WTC11 (cell line): ENCODE results near the gene TMEM151A. TPM values are rescaled to one million over a fixed set of nuclear protein-coding genes. Genes with fewer than 3 reads are reported as not detected.

Experiments used
- ATAC-seq: fragments of 200-7000 bp; cut with Tn5 transposase; 2 replicates; pipeline ENCODE4 v1.10.0; 2021; ENCODE audit warnings: mild to moderate bottlenecking, moderate library complexity
- CTCF ChIA-PET: fragments of 300-600 bp; sonication (Branson Sonifier 250); formaldehyde crosslinking; loops from one replicate; lab custom pipeline; 2021; ENCODE audit warnings: antibody characterized with exemption; lab: Charles Lee
- POLR2A ChIA-PET: fragments of 350-600 bp; sonication (Branson Sonifier 250); formaldehyde crosslinking; loops from one replicate; lab custom pipeline; 2021; ENCODE audit warnings: antibody characterized with exemption; lab: Charles Lee
- DNase-seq: peaks from one replicate; pipeline ENCODE4 v3.0.0; 2021; ENCODE audit warnings: low spot score
- H3K27ac Mint-ChIP-seq: 2 replicates; pipeline ENCODE4 v1.8.0; 2021; ENCODE audit warnings: mixed read lengths
- H3K27me3 Mint-ChIP-seq: 2 replicates; pipeline ENCODE4 v1.8.0; 2021; ENCODE audit warnings: low read depth, mild to moderate bottlenecking, moderate library complexity, mixed read lengths
- H3K36me3 Mint-ChIP-seq: 2 replicates; pipeline ENCODE4 v1.8.0; 2021; ENCODE audit warnings: mixed read lengths
- H3K4me1 Mint-ChIP-seq: 2 replicates; pipeline ENCODE4 v1.8.0; 2022; ENCODE audit warnings: mixed read lengths
- H3K4me3 Mint-ChIP-seq: 2 replicates; pipeline ENCODE4 v1.8.0; 2021; ENCODE audit warnings: mild to moderate bottlenecking, moderate library complexity, mixed read lengths
- H3K9me3 Mint-ChIP-seq: 2 replicates; pipeline ENCODE4 v1.8.0; 2021; ENCODE audit warnings: mixed read lengths
- CBFB ChIP-seq: sonication (generic); formaldehyde crosslinking; IDR thresholded peaks from 2 replicates; pipeline ENCODE4 v1.8.1; 2022; ENCODE audit warnings: mild to moderate bottlenecking, low read depth, missing genetic modification reagents
- CREB1 ChIP-seq: sonication (generic); formaldehyde crosslinking; IDR thresholded peaks from 2 replicates; pipeline ENCODE4 v1.8.0; 2023; ENCODE audit warnings: mild to moderate bottlenecking, missing genetic modification reagents
- NFE2L1 ChIP-seq: sonication (generic); formaldehyde crosslinking; IDR thresholded peaks from 2 replicates; pipeline ENCODE4 v1.8.1; 2023; ENCODE audit warnings: missing genetic modification reagents
- RORB ChIP-seq: fragments of 250-450 bp; sonication (Bioruptor Pico); IDR thresholded peaks from 2 replicates; pipeline ENCODE4 v1.9.0; 2021; ENCODE audit warnings: mild to moderate bottlenecking
- TEAD1 ChIP-seq: sonication (generic); formaldehyde crosslinking; IDR thresholded peaks from 2 replicates; pipeline ENCODE4 v1.8.0; 2022; ENCODE audit warnings: mild to moderate bottlenecking, missing genetic modification reagents
- ZBTB21 ChIP-seq: sonication (generic); formaldehyde crosslinking; IDR thresholded peaks from 2 replicates; pipeline ENCODE4 v1.8.1; 2023; ENCODE audit warnings: mild to moderate bottlenecking, missing genetic modification reagents, borderline replicate concordance
- ZNF121 ChIP-seq: sonication (generic); formaldehyde crosslinking; IDR thresholded peaks from 2 replicates; pipeline ENCODE4 v1.8.0; 2023; ENCODE audit warnings: missing genetic modification reagents
- ZNF263 ChIP-seq: sonication (generic); formaldehyde crosslinking; IDR thresholded peaks from 2 replicates; pipeline ENCODE4 v1.8.1; 2022; ENCODE audit warnings: low read depth, mild to moderate bottlenecking, moderate library complexity, missing genetic modification reagents
- ZNF317 ChIP-seq: sonication (generic); formaldehyde crosslinking; IDR thresholded peaks from 2 replicates; pipeline ENCODE4 v1.8.1; 2023; ENCODE audit warnings: low read depth, mild to moderate bottlenecking, moderate library complexity, missing genetic modification reagents, borderline replicate concordance
- ZNF423 ChIP-seq: fragments of 250-450 bp; sonication (Bioruptor Pico); IDR thresholded peaks from 2 replicates; pipeline ENCODE4 v2.1.2; 2022; ENCODE audit warnings: mild to moderate bottlenecking, moderate library complexity
- total RNA-seq: library from RNA; stranded (reverse); gene quantifications from 3 replicates; pipeline ENCODE4 v1.2.3, GENCODE V29; 2021
- TF ChIP-seq, protein P1 (sequence below): sonication (generic); formaldehyde crosslinking; IDR thresholded peaks from 2 replicates; pipeline ENCODE4 v1.8.0; 2022; ENCODE audit warnings: mild to moderate bottlenecking, missing genetic modification reagents
- TF ChIP-seq, protein P2 (sequence below): sonication (generic); formaldehyde crosslinking; IDR thresholded peaks from 2 replicates; pipeline ENCODE4 v1.8.1; 2023; ENCODE audit warnings: mild to moderate bottlenecking, missing genetic modification reagents
- TF ChIP-seq, protein P3 (sequence below): sonication (generic); formaldehyde crosslinking; IDR thresholded peaks from 2 replicates; pipeline ENCODE4 v1.8.0; 2022; ENCODE audit warnings: mild to moderate bottlenecking, missing genetic modification reagents
- TF ChIP-seq, protein P4 (sequence below): sonication (generic); formaldehyde crosslinking; IDR thresholded peaks from 2 replicates; pipeline ENCODE4 v1.8.1; 2023; ENCODE audit warnings: mild to moderate bottlenecking, missing genetic modification reagents
- TF ChIP-seq, protein P5 (sequence below): sonication (generic); formaldehyde crosslinking; IDR thresholded peaks from 2 replicates; pipeline ENCODE4 v1.8.1; 2022; ENCODE audit warnings: low read depth, mild to moderate bottlenecking, moderate library complexity, missing genetic modification reagents, borderline replicate concordance
- TF ChIP-seq, protein P6 (sequence below): sonication (generic); formaldehyde crosslinking; IDR thresholded peaks from 2 replicates; pipeline ENCODE4 v1.8.0; 2023; ENCODE audit warnings: mild to moderate bottlenecking, missing genetic modification reagents

The TMEM151A gene
- total RNA-seq, 1 experiment from 2014 or later = 2.2 TPM

DNA sequence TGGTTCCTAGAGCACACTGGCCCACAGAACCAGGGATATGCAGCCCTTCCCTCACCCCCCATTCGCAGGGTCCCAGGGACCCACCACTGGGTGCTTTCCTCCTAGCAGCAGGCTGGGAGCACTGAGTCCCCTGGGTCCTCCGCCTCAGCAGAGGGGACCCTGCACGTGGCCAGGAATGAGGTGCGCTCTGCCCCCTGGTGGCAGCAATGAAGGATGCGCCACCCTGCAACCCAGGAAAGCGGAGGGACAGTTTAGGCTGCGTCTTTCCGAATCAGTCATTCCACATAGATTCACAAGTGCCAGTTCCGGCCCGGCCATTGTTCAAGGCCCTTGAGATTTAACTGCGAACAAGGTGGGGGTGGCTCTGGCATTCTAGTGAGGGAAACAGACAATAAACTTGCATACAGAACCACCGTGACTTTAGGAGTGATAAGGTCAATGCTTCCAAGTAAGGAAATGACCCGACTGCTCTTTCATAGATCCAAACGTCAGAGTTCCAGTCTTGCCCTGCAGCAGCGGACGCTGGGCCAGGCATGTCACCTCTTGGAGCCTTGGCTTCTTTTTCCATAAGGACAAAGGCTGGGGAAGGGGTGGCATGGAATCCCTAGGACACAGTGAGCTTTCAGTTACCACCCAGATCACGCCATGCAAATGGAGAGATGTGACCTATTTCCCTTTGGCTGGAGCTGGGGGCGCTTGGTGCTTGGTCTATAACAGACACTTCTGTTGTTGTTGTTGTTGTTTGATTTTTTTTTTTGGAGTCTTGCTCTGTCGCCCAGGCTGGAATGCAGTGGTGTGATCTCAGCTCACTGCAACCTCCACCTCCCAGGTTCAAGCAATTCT lies 36.8 kb downstream of the TMEM151A start (continued):
- TF ChIP-seq, protein P1, sequence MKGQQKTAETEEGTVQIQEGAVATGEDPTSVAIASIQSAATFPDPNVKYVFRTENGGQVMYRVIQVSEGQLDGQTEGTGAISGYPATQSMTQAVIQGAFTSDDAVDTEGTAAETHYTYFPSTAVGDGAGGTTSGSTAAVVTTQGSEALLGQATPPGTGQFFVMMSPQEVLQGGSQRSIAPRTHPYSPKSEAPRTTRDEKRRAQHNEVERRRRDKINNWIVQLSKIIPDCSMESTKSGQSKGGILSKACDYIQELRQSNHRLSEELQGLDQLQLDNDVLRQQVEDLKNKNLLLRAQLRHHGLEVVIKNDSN (CRISPR knock-in tag) = peak; percentile 88
- no peak for TF ChIP-seq ZNF263 (CRISPR knock-in tag)
- TF ChIP-seq, protein P2, sequence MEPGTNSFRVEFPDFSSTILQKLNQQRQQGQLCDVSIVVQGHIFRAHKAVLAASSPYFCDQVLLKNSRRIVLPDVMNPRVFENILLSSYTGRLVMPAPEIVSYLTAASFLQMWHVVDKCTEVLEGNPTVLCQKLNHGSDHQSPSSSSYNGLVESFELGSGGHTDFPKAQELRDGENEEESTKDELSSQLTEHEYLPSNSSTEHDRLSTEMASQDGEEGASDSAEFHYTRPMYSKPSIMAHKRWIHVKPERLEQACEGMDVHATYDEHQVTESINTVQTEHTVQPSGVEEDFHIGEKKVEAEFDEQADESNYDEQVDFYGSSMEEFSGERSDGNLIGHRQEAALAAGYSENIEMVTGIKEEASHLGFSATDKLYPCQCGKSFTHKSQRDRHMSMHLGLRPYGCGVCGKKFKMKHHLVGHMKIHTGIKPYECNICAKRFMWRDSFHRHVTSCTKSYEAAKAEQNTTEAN (CRISPR knock-in tag) = no peak
- TF ChIP-seq NFE2L1 = peak; percentile 8; the same call in 1 of the 2 replicates

DNA sequence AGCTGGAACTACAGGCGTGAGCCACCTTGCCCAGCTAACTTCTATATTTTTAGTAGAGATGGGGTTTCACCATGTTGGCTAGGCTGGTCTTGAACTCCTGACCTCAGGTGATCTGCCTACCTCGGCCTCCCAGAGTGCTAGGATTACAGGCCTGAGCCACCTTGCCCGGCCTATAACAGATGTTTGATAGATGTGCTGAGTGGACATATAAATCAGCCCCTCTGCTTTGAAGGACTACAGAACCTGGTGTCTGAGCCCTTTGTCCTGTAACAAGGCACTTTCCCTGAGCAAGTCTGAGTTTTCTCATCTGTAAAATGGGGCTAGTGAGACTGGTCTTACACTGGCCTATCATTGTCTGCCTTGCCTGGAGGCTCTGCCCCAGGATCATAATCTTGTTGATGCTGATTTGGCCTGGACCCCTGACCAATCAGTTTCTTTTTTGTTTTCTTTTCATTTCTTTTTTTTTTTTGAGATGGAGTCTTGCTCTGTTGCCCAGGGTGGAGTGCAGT lies 37.5 kb downstream of the TMEM151A start:
- Mint-ChIP-seq H3K4me3 (no peak overlapping the region), H3K9me3 (no peaks in the 10 kb centered on the region), H3K4me1 (peaks cover 15% of the 10 kb centered on the region), H3K27ac (no peak overlapping the region), H3K27me3 (peaks cover 11% of the 10 kb centered on the region), H3K36me3 (no peaks in the 10 kb centered on the region)
- ChIA-PET POLR2A (interaction anchor here (0.9 to 1.1 kb wide), 2 partner anchors 17 to 47 kb away, joined by 3 to 7 read pairs; no protein-coding TSS in a partner anchor), CTCF (interaction anchor here (0.9 to 8.7 kb wide), 12 partner anchors 9 to 162 kb away, joined by 3 to 319 read pairs (median 5); partner anchors contain the start of genes CD248 and YIF1A)
- TF ChIP-seq, protein P3, sequence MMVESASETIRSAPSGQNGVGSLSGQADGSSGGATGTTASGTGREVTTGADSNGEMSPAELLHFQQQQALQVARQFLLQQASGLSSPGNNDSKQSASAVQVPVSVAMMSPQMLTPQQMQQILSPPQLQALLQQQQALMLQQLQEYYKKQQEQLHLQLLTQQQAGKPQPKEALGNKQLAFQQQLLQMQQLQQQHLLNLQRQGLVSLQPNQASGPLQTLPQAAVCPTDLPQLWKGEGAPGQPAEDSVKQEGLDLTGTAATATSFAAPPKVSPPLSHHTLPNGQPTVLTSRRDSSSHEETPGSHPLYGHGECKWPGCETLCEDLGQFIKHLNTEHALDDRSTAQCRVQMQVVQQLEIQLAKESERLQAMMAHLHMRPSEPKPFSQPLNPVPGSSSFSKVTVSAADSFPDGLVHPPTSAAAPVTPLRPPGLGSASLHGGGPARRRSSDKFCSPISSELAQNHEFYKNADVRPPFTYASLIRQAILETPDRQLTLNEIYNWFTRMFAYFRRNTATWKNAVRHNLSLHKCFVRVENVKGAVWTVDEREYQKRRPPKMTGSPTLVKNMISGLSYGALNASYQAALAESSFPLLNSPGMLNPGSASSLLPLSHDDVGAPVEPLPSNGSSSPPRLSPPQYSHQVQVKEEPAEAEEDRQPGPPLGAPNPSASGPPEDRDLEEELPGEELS (CRISPR knock-in tag) = no peak
- no peak for TF ChIP-seq TEAD1
- no peak for TF ChIP-seq CBFB (CRISPR knock-in tag)
- TF ChIP-seq, protein P4, sequence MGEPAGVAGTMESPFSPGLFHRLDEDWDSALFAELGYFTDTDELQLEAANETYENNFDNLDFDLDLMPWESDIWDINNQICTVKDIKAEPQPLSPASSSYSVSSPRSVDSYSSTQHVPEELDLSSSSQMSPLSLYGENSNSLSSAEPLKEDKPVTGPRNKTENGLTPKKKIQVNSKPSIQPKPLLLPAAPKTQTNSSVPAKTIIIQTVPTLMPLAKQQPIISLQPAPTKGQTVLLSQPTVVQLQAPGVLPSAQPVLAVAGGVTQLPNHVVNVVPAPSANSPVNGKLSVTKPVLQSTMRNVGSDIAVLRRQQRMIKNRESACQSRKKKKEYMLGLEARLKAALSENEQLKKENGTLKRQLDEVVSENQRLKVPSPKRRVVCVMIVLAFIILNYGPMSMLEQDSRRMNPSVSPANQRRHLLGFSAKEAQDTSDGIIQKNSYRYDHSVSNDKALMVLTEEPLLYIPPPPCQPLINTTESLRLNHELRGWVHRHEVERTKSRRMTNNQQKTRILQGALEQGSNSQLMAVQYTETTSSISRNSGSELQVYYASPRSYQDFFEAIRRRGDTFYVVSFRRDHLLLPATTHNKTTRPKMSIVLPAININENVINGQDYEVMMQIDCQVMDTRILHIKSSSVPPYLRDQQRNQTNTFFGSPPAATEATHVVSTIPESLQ (CRISPR knock-in tag) = no peak
- TF ChIP-seq NFE2L1 = no peak
- ATAC-seq (no peak), DNase-seq (no peak)

DNA sequence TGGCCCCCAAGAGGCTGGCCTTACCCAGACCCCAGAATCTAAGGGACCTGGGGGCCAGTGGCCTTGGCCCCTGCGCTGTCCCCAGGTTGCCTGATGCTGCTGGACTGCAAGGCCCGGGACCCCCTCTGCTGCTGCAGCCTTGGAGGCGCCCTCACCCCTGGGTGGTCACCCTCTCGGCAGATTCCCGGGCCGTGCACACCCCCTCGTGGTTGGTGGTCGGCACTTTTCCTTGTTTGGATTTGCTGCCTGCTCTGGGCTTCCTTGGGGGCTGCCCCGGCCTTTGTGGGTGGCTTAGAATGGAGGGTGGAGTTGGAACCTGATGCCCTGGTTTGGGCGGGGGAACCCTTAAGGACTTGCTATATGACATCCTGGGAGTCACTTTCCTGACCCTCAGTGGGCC lies 39.2 kb downstream of the TMEM151A start:
- ATAC-seq (no peak), DNase-seq (no peak)
- Mint-ChIP-seq H3K4me1 (peaks cover 17% of the 10 kb centered on the region), H3K27me3 (peaks cover 11% of the 10 kb centered on the region), H3K36me3 (no peaks in the 10 kb centered on the region), H3K4me3 (no peak overlapping the region), H3K27ac (no peak overlapping the region), H3K9me3 (no peaks in the 10 kb centered on the region)
- ChIA-PET CTCF (interaction anchor here (0.5 to 8.7 kb wide), 3 partner anchors 19 to 1303 kb away, joined by 3 to 319 read pairs (median 3); no protein-coding TSS in a partner anchor), POLR2A (interaction anchor here (1.1 kb wide), 1 partner anchor 18 kb away, joined by 3 read pairs; no protein-coding TSS in a partner anchor)
- no peak for TF ChIP-seq ZNF423 (CRISPR knock-in tag)
- no peak for TF ChIP-seq ZNF317 (CRISPR knock-in tag)
- TF ChIP-seq, protein P3 (CRISPR knock-in tag) = no peak
- no peak for TF ChIP-seq NFE2L1
- TF ChIP-seq ZBTB21 (CRISPR knock-in tag) = no peak
- TF ChIP-seq, protein P5, sequence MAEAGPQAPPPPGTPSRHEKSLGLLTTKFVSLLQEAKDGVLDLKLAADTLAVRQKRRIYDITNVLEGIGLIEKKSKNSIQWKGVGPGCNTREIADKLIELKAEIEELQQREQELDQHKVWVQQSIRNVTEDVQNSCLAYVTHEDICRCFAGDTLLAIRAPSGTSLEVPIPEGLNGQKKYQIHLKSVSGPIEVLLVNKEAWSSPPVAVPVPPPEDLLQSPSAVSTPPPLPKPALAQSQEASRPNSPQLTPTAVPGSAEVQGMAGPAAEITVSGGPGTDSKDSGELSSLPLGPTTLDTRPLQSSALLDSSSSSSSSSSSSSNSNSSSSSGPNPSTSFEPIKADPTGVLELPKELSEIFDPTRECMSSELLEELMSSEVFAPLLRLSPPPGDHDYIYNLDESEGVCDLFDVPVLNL (CRISPR knock-in tag) = no peak
- TF ChIP-seq RORB = no peak
- no peak for TF ChIP-seq CREB1
- TF ChIP-seq, protein P6, sequence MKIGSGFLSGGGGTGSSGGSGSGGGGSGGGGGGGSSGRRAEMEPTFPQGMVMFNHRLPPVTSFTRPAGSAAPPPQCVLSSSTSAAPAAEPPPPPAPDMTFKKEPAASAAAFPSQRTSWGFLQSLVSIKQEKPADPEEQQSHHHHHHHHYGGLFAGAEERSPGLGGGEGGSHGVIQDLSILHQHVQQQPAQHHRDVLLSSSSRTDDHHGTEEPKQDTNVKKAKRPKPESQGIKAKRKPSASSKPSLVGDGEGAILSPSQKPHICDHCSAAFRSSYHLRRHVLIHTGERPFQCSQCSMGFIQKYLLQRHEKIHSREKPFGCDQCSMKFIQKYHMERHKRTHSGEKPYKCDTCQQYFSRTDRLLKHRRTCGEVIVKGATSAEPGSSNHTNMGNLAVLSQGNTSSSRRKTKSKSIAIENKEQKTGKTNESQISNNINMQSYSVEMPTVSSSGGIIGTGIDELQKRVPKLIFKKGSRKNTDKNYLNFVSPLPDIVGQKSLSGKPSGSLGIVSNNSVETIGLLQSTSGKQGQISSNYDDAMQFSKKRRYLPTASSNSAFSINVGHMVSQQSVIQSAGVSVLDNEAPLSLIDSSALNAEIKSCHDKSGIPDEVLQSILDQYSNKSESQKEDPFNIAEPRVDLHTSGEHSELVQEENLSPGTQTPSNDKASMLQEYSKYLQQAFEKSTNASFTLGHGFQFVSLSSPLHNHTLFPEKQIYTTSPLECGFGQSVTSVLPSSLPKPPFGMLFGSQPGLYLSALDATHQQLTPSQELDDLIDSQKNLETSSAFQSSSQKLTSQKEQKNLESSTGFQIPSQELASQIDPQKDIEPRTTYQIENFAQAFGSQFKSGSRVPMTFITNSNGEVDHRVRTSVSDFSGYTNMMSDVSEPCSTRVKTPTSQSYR (CRISPR knock-in tag) = no peak
- no peak for TF ChIP-seq ZNF121
